Activated CD8-positive, alpha-beta memory T cell treated with anti-CD3 and anti-CD28 coated beads for 4 hours (primary cell): ENCODE data around the gene ACSL5.

Experiments used
- DNase-seq, 2 donors: peaks; one replicate each; pipeline ENCODE4 v3.0.0-alpha.2; 2020; ENCODE audit warnings: low read depth in 2 of 2

The ACSL5 gene

DNA sequence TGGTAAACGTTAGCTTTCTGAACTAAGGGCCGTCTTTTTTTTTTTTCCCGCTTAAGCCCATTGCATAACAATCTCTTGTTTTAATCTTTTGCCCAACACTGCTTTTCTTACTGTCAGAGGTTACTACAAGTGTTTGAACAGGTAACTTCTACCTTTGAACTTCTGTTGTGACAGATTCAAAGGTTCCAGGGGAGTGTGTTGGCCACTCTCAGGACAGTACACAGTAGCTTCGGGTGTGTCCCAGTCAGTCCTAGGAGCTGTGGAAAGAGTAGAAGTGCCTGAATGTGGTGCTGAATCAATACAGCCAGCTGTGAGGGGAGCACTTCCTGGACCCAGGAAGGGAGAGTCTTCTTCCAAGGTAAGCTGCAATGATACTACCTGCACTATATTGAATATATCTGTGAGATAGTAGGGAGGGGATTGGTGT, at the start of gene ACSL5:
Gene ACSL5 (plus strand): TSS at position 205 of the 427 bp plus-strand sequence. CDS start 20,831 bp downstream, outside the sequence.
- DNase-seq, result no peak

DNA sequence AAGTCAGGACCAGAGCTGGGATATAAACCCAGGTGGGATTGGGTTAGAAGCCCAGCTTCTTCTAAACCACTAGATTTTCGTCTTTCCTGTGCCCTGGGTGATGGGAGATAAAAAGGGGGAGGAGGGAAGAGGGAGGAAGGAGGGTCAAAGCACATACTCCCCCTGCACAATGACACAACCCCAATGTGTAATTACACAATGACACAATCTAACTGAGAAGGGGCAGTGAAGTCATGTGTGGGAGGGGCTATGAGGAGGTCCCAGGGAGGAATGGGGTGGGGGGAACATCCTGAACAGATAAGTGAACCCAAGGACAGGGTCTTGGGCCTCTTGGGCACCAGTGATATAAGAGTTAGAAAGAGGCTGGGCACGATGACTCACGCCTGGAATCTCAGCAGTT, 46.2 kb upstream of the ACSL5 start:
- no peak for DNase-seq

DNA sequence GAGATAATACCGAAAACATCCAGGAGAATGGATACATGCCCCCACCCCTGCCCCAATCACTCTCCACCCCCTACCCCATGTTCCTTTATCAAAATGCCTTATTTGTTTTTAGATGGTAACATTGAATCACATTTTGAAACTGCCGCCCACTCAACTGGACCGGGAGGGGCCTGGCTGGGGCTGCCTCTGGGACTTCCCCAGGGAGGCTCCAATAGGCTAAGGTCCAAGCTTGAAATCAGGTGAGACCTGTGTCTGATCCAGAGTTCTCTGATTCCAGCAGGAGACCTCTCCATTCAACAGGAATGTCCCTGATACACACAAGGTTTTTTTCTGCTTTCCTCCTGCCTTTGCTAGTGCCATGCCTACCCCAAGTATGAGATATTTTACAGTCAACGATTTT, 43.8 kb upstream of the ACSL5 start:
- DNase-seq, result no peak

DNA sequence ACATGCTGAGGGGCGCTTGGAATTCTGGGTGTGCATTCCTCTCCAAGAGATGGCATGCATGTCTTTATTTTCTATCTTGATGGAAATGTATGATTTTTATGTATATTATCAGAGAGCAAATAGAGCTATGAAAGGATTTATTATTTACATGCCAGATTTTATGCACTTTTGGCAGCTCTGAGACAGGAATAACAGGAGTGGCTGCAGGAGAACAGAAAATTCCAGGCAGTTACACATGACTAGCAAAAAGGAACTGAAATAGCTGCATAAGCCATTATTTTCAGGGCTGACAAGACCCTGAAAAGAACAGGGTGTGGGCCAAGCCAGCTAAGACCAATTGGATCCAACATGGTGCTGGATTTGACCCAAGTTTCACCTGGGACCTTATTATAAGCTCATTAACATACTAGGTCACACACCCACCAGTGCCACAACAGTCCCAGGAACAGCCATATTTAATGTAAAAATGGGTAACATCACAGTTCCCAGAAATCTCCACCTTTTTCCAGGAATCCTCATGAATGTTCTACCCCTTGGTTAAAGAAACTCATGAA, 43.2 kb upstream of the ACSL5 start:
- DNase-seq, result no peak

DNA sequence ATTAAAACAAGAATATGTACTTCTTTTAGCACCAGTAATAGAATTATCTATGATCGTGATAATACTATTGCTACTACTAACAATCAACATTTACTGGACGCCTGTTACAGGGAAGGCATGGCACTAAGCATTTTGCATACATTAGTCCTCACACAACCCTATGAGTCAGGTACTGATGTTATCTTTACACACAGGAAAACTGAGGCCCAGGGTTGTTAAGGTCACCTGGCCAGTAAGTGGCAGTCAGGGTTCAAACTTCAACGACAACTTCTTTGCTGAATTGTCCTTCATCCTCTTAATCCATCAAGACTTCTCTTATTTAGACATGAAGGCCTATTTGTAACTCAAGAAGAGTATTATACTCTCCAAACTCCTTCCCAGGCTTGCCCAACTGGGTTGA, 41.9 kb upstream of the ACSL5 start:
- DNase-seq, result no peak

DNA sequence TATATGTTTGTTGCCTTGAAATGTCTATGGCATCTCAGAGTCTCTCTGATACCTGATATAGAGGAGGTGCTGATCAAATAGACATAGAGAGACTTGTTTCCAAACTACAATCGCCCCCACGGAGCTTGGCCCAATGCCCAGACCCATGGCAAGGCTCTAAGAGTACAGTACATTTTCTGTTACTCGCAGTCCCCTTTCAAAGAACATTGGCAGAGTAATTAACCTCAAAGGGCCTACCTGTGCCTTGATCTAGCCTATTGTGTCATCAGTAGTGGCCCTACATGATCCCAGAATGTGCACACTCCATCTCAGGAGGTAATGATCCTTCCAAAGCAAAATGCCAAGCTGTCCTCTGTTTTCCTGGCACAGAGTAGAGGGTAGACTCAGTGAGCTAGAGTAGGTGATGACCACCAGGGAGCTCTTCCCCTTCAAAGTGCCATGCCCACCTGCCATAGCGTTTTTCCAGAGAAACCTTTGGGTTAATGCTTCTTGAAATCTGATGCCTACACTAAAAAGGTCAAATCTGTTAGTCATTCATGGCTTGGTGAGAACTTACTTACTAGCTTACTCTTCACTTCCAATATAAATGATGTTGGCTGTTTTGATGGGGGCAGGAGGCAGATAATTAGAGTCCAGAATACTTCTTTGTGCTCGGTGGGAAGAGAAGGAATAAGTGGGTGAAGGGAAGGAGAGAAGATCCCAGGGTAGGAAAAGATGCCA, 41.2 kb upstream of the ACSL5 start:
- DNase-seq, result no peak

- DNase-seq, result no peak
These were observed 40.5 kb upstream of the ACSL5 start for GRCh38 chr10:112333452-112333851.

DNA sequence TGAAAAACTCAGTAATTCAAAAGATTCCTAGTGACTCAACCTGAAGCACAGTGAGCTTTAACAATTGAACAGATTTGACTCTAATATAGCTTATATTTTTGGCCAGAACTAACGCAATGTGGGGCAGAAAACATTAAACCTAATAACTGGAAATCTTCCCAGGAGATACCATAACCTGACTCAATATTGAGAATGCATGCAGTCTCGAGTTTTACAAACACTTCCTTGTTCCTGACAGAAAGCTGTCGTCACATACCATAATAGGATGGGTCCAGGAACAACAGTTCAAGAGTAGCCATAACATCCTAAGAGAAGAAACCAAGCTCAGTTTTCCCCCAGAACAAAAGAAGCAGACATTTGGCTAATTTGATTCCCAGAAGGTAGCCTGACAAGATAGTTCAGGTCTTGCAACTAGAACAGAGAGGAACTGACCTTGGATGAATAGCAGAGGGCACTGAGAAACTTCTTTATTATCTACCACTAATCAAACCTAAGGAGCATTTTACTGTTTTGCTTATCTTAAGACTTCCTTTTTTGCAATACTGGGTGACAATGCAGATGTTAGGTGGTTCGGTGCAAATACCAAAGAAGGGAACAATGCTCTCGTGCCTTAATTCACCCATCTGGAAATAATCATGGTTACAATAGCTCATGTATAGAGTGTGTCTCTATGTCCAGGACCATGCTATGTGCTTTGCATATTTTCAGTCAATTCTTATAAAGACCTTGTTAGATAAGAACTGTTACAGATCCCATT, 38.6 kb upstream of the ACSL5 start:
- no peak for DNase-seq

GRCh38 chr10:112335868-112336265, 38.0 kb upstream of the ACSL5 start:
- DNase-seq, result no peak

DNA sequence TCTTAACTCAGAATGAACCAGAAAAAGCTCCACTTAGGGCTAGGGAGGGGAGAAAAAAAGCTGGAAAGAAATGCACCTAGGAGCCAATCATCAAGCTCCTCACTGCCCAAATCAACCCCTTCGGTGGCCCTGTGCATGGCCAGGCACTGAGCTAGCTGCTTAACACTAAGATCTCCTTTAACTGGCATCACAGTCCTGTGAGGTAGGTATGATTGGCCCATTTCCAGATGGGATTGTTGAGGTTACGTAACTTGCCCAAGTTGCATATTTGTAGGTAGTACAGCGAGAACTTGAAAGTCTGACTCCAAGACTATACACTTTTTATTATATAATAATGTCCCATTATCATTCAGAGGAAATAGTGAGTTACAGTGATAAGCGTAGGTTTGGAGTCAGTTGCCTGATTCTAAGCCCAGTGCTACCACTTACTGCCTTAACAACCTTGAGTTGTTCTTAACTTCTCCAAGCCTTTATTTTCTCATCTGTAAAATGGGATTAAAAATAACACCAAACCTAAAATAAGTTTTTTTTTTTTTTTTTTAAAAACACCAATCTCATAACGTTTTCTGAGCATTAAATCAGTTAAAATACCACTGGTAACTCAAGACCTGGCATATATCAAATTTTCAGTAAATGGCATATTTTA, 37.2 kb upstream of the ACSL5 start:
- no peak for DNase-seq

- no peak for DNase-seq
These were observed 35.0 kb upstream of the ACSL5 start for GRCh38 chr10:112338957-112339356.

- DNase-seq, result no peak
These were observed 33.3 kb upstream of the ACSL5 start for GRCh38 chr10:112340601-112341000.

DNA sequence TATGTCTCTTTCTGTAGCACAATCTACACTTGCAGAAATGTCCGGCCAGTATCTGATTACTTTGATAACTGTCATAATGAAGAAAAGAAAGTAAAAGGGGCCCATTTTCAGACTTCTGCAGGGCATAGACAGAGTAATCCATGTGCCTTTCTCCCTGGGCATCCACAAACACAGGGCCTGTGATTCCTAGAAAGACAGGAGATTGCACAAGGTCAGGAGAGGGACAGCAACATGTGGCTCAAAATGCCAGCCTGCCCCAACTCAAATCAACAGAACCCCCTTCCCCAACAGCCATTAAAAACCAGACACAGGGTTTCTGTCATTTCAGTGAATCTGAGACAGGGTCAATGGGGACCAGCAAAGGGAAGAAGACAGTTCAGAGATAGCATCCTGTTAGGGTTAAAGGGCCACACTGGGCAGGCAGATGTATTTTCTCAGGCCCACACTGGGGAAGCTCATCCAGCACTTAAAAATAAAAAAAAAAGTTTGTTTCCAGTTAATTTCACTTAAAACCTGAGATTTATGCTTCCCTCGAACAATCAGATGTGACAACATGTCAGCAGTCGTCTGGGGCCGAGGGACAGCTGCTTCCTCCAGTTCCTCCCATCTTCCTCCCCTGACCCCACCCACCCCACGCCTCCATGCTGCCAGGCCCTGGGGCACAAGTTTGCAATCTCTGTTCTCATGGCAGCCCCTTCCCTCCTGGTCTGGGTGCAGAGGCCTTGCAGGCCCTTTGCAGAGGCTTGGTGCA, 30.7 kb upstream of the ACSL5 start:
- no peak for DNase-seq

DNA sequence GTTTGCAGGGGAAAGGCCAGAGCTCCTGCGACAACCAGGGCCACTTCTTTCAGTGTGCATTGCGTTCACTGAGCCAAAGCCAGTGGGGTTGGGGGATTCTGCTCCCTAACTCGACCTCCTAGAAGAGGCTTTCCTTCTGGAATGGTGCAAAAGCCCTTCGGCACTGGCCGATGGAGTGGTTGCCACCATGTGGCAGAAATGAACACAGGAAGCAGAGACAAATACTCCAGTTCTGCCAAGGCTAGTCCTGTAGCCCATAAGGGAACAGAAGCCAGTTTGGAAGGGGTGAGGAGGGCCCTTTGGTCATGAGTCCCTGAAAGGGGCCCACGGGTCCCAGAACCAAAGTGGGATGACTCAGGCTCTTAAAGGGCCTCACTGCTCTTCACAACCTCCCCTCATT, 29.7 kb upstream of the ACSL5 start:
- DNase-seq, result no peak

- DNase-seq, result no peak
These were observed 28.7 kb upstream of the ACSL5 start for GRCh38 chr10:112345202-112345601.

GRCh38 chr10:112345743-112346142, 28.2 kb upstream of the ACSL5 start:
- DNase-seq, result no peak

- no peak for DNase-seq
These were observed 27.1 kb upstream of the ACSL5 start for GRCh38 chr10:112346774-112347173.

DNA sequence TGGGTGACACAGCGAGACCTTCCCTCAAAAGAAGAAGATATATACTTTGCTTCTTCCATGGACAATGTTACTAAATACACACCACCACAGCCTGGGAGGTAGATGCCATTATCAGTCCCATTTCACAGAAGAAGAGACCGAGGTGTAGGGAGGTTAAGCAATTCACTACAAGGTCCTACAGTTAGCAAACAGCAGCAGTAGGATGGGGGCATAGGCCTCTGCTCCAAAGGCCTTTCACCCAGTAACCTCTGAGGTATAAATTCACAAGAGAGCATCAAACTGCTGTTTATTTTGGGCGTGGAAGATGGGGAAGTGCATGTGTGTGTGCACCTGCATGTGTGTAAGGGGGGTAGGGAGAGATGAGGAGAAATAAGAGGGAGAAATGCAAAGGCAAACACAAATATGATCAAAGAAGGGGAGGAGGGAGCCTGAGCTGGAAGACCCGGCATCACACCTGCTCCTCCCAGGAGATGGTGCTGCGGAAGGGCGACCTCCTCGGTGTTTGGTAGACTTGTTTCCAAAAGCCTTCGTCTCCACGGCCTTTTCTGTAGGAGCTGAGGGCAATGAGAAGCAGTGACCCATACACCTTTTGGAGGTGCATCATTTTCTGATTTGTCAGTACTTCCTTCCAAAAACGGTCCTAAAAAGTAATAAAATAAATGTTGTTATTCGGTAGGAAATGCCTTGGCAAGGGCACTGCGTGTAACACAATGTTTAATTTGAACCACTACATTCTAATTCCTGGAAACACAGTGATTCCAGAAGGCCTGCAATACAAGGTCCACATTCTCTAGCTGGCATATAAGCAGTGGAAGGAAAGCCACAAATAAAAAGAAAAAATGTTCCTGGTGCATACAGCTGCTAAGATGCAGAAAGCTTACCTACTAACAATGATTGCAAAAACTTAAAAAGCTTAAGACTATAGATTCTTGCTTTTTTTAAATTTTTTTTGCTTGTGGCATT, 25.9 kb upstream of the ACSL5 start:
- DNase-seq, result no peak

GRCh38 chr10:112348759-112349158, 25.2 kb upstream of the ACSL5 start:
- no peak for DNase-seq

DNA sequence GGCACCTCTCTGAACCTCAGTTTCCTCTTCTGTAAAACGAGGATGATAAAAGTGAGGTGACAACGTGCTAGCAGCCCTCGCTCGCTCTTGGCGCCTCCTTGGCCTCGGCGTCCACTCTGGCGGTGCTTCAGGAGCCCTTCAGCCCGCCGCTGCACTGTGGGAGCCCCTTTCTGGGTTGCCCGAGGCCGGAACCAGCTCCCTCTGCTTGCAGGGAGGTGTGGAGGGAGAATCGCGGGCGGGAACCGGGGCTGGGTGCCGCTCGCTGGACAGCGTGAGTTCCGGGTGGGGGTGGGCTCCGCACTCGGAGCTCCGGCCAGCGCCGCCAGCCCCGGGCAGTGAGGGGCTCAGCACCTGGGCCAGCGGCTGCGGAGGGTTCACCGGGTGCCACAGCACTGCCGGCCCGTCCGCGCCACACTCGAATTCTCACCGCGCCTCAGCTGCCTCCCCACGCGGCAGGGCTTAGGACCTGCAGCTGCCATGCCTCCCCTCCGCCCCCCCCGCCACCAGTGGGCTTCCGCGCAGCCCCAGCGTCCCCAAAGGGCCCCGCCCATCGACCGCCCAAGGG, 24.3 kb upstream of the ACSL5 start:
- no peak for DNase-seq
